ENCODE results near the gene PCDHAC2.
A peak's percentile ranks its signal among the peaks of the same experiment; 100 is the strongest.

The PCDHAC2 gene

GRCh38 chr5:140966293-140967225, at the start of gene PCDHAC2:
Gene PCDHAC2, plus strand, starts transcription at chr5:140966476. Its CDS starts 291 bp downstream, at chr5:140966767.
- Histone ChIP-seq H3K9me3 (ENCODE audit: control insufficient read depth in 1 of 2, low read length in 2 of 2) (peaks cover 0 to 4% of the 10 kb centered on the region in 2 donors), H3K36me3 (ENCODE audit: control insufficient read depth in 1 of 2, insufficient read depth in 2 of 2, low read length in 2 of 2) (no peaks in the 10 kb centered on the region), H3K27me3 (ENCODE audit: control insufficient read depth in 1 of 2, insufficient read depth in 2 of 2, low read length in 2 of 2) (no peaks in the 10 kb centered on the region), H3K4me3 (ENCODE audit: low read depth in 1 of 2, low read length in 2 of 2) (peak within 1 kb of the TSS; percentile 49 to 50), H3K9ac (ENCODE audit: low read depth in 1 of 2, low read length in 2 of 2) (no peak within 1 kb of the TSS), H3K4me1 (ENCODE audit: control insufficient read depth in 1 of 2, insufficient read depth in 2 of 2, low read length in 2 of 2) (no peaks in the 10 kb centered on the region), H3K27ac (ENCODE audit: low read depth, low read length) (no peak within 1 kb of the TSS)

- peaks cover 1 to 7% of the 10 kb centered on the region in 2 donors for H3K27me3 ChIP-seq (ENCODE audit: control insufficient read depth in 1 of 2, insufficient read depth in 2 of 2, low read length in 2 of 2)
- no peaks in the 10 kb centered on the region for H3K4me1 ChIP-seq (ENCODE audit: control insufficient read depth in 1 of 2, insufficient read depth in 2 of 2, low read length in 2 of 2)
- H3K9ac ChIP-seq (ENCODE audit: low read depth in 1 of 2, low read length in 2 of 2), result no peak overlapping the region
- no peak overlapping the region for H3K4me3 ChIP-seq (ENCODE audit: low read depth in 1 of 2, low read length in 2 of 2)
- H3K27ac ChIP-seq (ENCODE audit: low read depth, low read length), result no peak overlapping the region
- peaks cover 3 to 6% of the 10 kb centered on the region in 2 donors for H3K9me3 ChIP-seq (ENCODE audit: control insufficient read depth in 1 of 2, low read length in 2 of 2)
- no peaks in the 10 kb centered on the region for H3K36me3 ChIP-seq (ENCODE audit: control insufficient read depth in 1 of 2, insufficient read depth in 2 of 2, low read length in 2 of 2)
These were observed 42.7 kb upstream of the PCDHAC2 start for GRCh38 chr5:140923601-140924000.

GRCh38 chr5:140925806-140926442, 40.4 kb upstream of the PCDHAC2 start, which contains the start of gene PCDHAC1:
Gene PCDHAC1, plus strand, starts transcription at chr5:140926299. Its CDS starts 594 bp downstream, at chr5:140926893.
- H3K4me3 ChIP-seq (ENCODE audit: low read depth in 1 of 2, low read length in 2 of 2), result peak within 1 kb of the TSS; percentile 32 to 60
- peak within 1 kb of the TSS in 1 of 2 donors; percentile 21 for H3K9ac ChIP-seq (ENCODE audit: low read depth in 1 of 2, low read length in 2 of 2)
- no peaks in the 10 kb centered on the region for H3K4me1 ChIP-seq (ENCODE audit: control insufficient read depth in 1 of 2, insufficient read depth in 2 of 2, low read length in 2 of 2)
- H3K27ac ChIP-seq (ENCODE audit: low read depth, low read length), result no peak within 1 kb of the TSS
- H3K36me3 ChIP-seq (ENCODE audit: control insufficient read depth in 1 of 2, insufficient read depth in 2 of 2, low read length in 2 of 2), result no peaks in the 10 kb centered on the region
- H3K27me3 ChIP-seq (ENCODE audit: control insufficient read depth in 1 of 2, insufficient read depth in 2 of 2, low read length in 2 of 2), result peaks cover 7% of the 10 kb centered on the region in 2 donors
- H3K9me3 ChIP-seq (ENCODE audit: control insufficient read depth in 1 of 2, low read length in 2 of 2), result peaks cover 3 to 8% of the 10 kb centered on the region in 2 donors

GRCh38 chr5:140926443-140927227, 39.6 kb upstream of the PCDHAC2 start:
- Histone ChIP-seq H3K27me3 (ENCODE audit: control insufficient read depth in 1 of 2, insufficient read depth in 2 of 2, low read length in 2 of 2) (peaks cover 7% of the 10 kb centered on the region in 2 donors), H3K36me3 (ENCODE audit: control insufficient read depth in 1 of 2, insufficient read depth in 2 of 2, low read length in 2 of 2) (no peaks in the 10 kb centered on the region), H3K27ac (ENCODE audit: low read depth, low read length) (no peak overlapping the region), H3K9me3 (ENCODE audit: control insufficient read depth in 1 of 2, low read length in 2 of 2) (peaks cover 3 to 8% of the 10 kb centered on the region in 2 donors), H3K9ac (ENCODE audit: low read depth in 1 of 2, low read length in 2 of 2) (peak overlapping the region in 1 of 2 donors; percentile 21), H3K4me1 (ENCODE audit: control insufficient read depth in 1 of 2, insufficient read depth in 2 of 2, low read length in 2 of 2) (no peaks in the 10 kb centered on the region), H3K4me3 (ENCODE audit: low read depth in 1 of 2, low read length in 2 of 2) (peak overlapping the region; percentile 32 to 60)

- Histone ChIP-seq H3K27me3 (ENCODE audit: control insufficient read depth in 1 of 2, insufficient read depth in 2 of 2, low read length in 2 of 2) (peaks cover 7% of the 10 kb centered on the region in 2 donors), H3K9ac (ENCODE audit: low read depth in 1 of 2, low read length in 2 of 2) (peak overlapping the region in 1 of 2 donors; percentile 21), H3K4me3 (ENCODE audit: low read depth in 1 of 2, low read length in 2 of 2) (peak overlapping the region; percentile 32 to 60), H3K9me3 (ENCODE audit: control insufficient read depth in 1 of 2, low read length in 2 of 2) (peaks cover 3 to 8% of the 10 kb centered on the region in 2 donors), H3K4me1 (ENCODE audit: control insufficient read depth in 1 of 2, insufficient read depth in 2 of 2, low read length in 2 of 2) (no peaks in the 10 kb centered on the region), H3K27ac (ENCODE audit: low read depth, low read length) (no peak overlapping the region), H3K36me3 (ENCODE audit: control insufficient read depth in 1 of 2, insufficient read depth in 2 of 2, low read length in 2 of 2) (no peaks in the 10 kb centered on the region)
These were observed 39.1 kb upstream of the PCDHAC2 start for GRCh38 chr5:140927228-140927573.

- Histone ChIP-seq H3K27ac (ENCODE audit: low read depth, low read length) (no peak overlapping the region), H3K27me3 (ENCODE audit: control insufficient read depth in 1 of 2, insufficient read depth in 2 of 2, low read length in 2 of 2) (no peaks in the 10 kb centered on the region), H3K4me3 (ENCODE audit: low read depth in 1 of 2, low read length in 2 of 2) (no peak overlapping the region), H3K4me1 (ENCODE audit: control insufficient read depth in 1 of 2, insufficient read depth in 2 of 2, low read length in 2 of 2) (no peaks in the 10 kb centered on the region), H3K9ac (ENCODE audit: low read depth in 1 of 2, low read length in 2 of 2) (no peak overlapping the region), H3K36me3 (ENCODE audit: control insufficient read depth in 1 of 2, insufficient read depth in 2 of 2, low read length in 2 of 2) (no peaks in the 10 kb centered on the region), H3K9me3 (ENCODE audit: control insufficient read depth in 1 of 2, low read length in 2 of 2) (no peaks in the 10 kb centered on the region)
These were observed 31.2 kb upstream of the PCDHAC2 start for GRCh38 chr5:140934964-140935606.

GRCh38 chr5:140946578-140946977, 19.7 kb upstream of the PCDHAC2 start:
- Histone ChIP-seq H3K36me3 (ENCODE audit: control insufficient read depth in 1 of 2, insufficient read depth in 2 of 2, low read length in 2 of 2) (no peaks in the 10 kb centered on the region), H3K9ac (ENCODE audit: low read depth in 1 of 2, low read length in 2 of 2) (no peak overlapping the region), H3K4me3 (ENCODE audit: low read depth in 1 of 2, low read length in 2 of 2) (no peak overlapping the region), H3K27me3 (ENCODE audit: control insufficient read depth in 1 of 2, insufficient read depth in 2 of 2, low read length in 2 of 2) (no peaks in the 10 kb centered on the region), H3K9me3 (ENCODE audit: control insufficient read depth in 1 of 2, low read length in 2 of 2) (peaks cover 2 to 5% of the 10 kb centered on the region in 2 donors), H3K27ac (ENCODE audit: low read depth, low read length) (no peak overlapping the region), H3K4me1 (ENCODE audit: control insufficient read depth in 1 of 2, insufficient read depth in 2 of 2, low read length in 2 of 2) (no peaks in the 10 kb centered on the region)

- Histone ChIP-seq H3K27ac (ENCODE audit: low read depth, low read length) (no peak overlapping the region), H3K9me3 (ENCODE audit: control insufficient read depth in 1 of 2, low read length in 2 of 2) (peaks cover 0 to 5% of the 10 kb centered on the region in 2 donors), H3K4me1 (ENCODE audit: control insufficient read depth in 1 of 2, insufficient read depth in 2 of 2, low read length in 2 of 2) (no peaks in the 10 kb centered on the region), H3K9ac (ENCODE audit: low read depth in 1 of 2, low read length in 2 of 2) (no peak overlapping the region), H3K36me3 (ENCODE audit: control insufficient read depth in 1 of 2, insufficient read depth in 2 of 2, low read length in 2 of 2) (no peaks in the 10 kb centered on the region), H3K4me3 (ENCODE audit: low read depth in 1 of 2, low read length in 2 of 2) (no peak overlapping the region), H3K27me3 (ENCODE audit: control insufficient read depth in 1 of 2, insufficient read depth in 2 of 2, low read length in 2 of 2) (no peaks in the 10 kb centered on the region)
These were observed 14.6 kb upstream of the PCDHAC2 start for GRCh38 chr5:140951636-140952035.

GRCh38 chr5:140953234-140953633, 13.0 kb upstream of the PCDHAC2 start:
- Histone ChIP-seq H3K9ac (ENCODE audit: low read depth in 1 of 2, low read length in 2 of 2) (no peak overlapping the region), H3K4me3 (ENCODE audit: low read depth in 1 of 2, low read length in 2 of 2) (no peak overlapping the region), H3K36me3 (ENCODE audit: control insufficient read depth in 1 of 2, insufficient read depth in 2 of 2, low read length in 2 of 2) (no peaks in the 10 kb centered on the region), H3K27me3 (ENCODE audit: control insufficient read depth in 1 of 2, insufficient read depth in 2 of 2, low read length in 2 of 2) (no peaks in the 10 kb centered on the region), H3K4me1 (ENCODE audit: control insufficient read depth in 1 of 2, insufficient read depth in 2 of 2, low read length in 2 of 2) (no peaks in the 10 kb centered on the region), H3K27ac (ENCODE audit: low read depth, low read length) (no peak overlapping the region), H3K9me3 (ENCODE audit: control insufficient read depth in 1 of 2, low read length in 2 of 2) (peaks cover 0 to 5% of the 10 kb centered on the region in 2 donors)

All from duodenal mucosa (tissue), 2 donors.